ENCODE measurements around the gene ITGAV.

Gene ITGAV

GRCh38 chr2:186709529-186710450 is 119.9 kb downstream of the ITGAV start:
- TF ChIP-seq TEAD4 (IDR thresholded peaks at IDR 0.05) (no peak), RAD21 (IDR thresholded peaks at IDR 0.05; ENCODE audit: low read depth) (no peak)

GRCh38 chr2:186713691-186714090 is 123.8 kb downstream of the ITGAV start:
- TF ChIP-seq CREB1 (IDR thresholded peaks at IDR 0.05; ENCODE audit: low read depth) (no peak), YY1 (IDR thresholded peaks at IDR 0.05; ENCODE audit: low read depth) (no peak), REST (IDR thresholded peaks at IDR 0.05; ENCODE audit: low read depth) (no peak), EP300 (IDR thresholded peaks at IDR 0.05; ENCODE audit: borderline replicate concordance) (no peak), RAD21 (IDR thresholded peaks at IDR 0.05; ENCODE audit: low read depth) (no peak), ZBTB7A (IDR thresholded peaks at IDR 0.05; ENCODE audit: low read depth) (no peak), FOXM1 (IDR thresholded peaks at IDR 0.05; ENCODE audit: borderline replicate concordance, low read depth) (no peak), CEBPB (IDR thresholded peaks at IDR 0.05) (no peak), MAX (IDR thresholded peaks at IDR 0.05) (no peak), NFIC (IDR thresholded peaks at IDR 0.05) (no peak), TEAD4 (IDR thresholded peaks at IDR 0.05) (no peak), EGR1 (IDR thresholded peaks at IDR 0.05) (no peak), TAF1 (IDR thresholded peaks at IDR 0.05; ENCODE audit: low read depth) (no peak), TCF12 (IDR thresholded peaks at IDR 0.05; ENCODE audit: low read depth) (no peak), USF1 (IDR thresholded peaks at IDR 0.05) (no peak)

GRCh38 chr2:186714611-186715010 is 124.8 kb downstream of the ITGAV start:
- TF ChIP-seq TAF1 (IDR thresholded peaks at IDR 0.05; ENCODE audit: low read depth) (no peak), FOXM1 (IDR thresholded peaks at IDR 0.05; ENCODE audit: borderline replicate concordance, low read depth) (no peak), TEAD4 (IDR thresholded peaks at IDR 0.05) (no peak), RAD21 (IDR thresholded peaks at IDR 0.05; ENCODE audit: low read depth) (no peak)

- TF ChIP-seq EP300 (IDR thresholded peaks at IDR 0.05; ENCODE audit: borderline replicate concordance) (no peak), RAD21 (IDR thresholded peaks at IDR 0.05; ENCODE audit: low read depth) (no peak), CREB1 (IDR thresholded peaks at IDR 0.05; ENCODE audit: low read depth) (no peak), YY1 (IDR thresholded peaks at IDR 0.05; ENCODE audit: low read depth) (no peak), TAF1 (IDR thresholded peaks at IDR 0.05; ENCODE audit: low read depth) (no peak), TCF12 (IDR thresholded peaks at IDR 0.05; ENCODE audit: low read depth) (no peak), MAX (IDR thresholded peaks at IDR 0.05) (no peak)
These were observed 126.1 kb downstream of the ITGAV start for GRCh38 chr2:186716004-186716403.

GRCh38 chr2:186716899-186717298 is 127.0 kb downstream of the ITGAV start:
- TF ChIP-seq CEBPB (IDR thresholded peaks at IDR 0.05) (no peak), FOXM1 (IDR thresholded peaks at IDR 0.05; ENCODE audit: borderline replicate concordance, low read depth) (no peak), USF1 (IDR thresholded peaks at IDR 0.05) (no peak), TAF1 (IDR thresholded peaks at IDR 0.05; ENCODE audit: low read depth) (no peak), MAX (IDR thresholded peaks at IDR 0.05) (no peak)

- TF ChIP-seq FOXM1 (IDR thresholded peaks at IDR 0.05; ENCODE audit: borderline replicate concordance, low read depth) (no peak), RAD21 (IDR thresholded peaks at IDR 0.05; ENCODE audit: low read depth) (no peak), YY1 (IDR thresholded peaks at IDR 0.05; ENCODE audit: low read depth) (no peak), EGR1 (IDR thresholded peaks at IDR 0.05) (no peak), NFIC (IDR thresholded peaks at IDR 0.05) (no peak), CEBPB (IDR thresholded peaks at IDR 0.05) (no peak)
These were observed 127.6 kb downstream of the ITGAV start for GRCh38 chr2:186717320-186718007.

- TF ChIP-seq RAD21 (IDR thresholded peaks at IDR 0.05; ENCODE audit: low read depth): no peak
- TF ChIP-seq ZBTB7A (IDR thresholded peaks at IDR 0.05; ENCODE audit: low read depth): no peak
- TF ChIP-seq MAX (IDR thresholded peaks at IDR 0.05): no peak
- TF ChIP-seq FOXM1 (IDR thresholded peaks at IDR 0.05; ENCODE audit: borderline replicate concordance, low read depth): no peak
- no peak for TF ChIP-seq REST (IDR thresholded peaks at IDR 0.05; ENCODE audit: low read depth)
- no peak for TF ChIP-seq NFIC (IDR thresholded peaks at IDR 0.05)
- no peak for TF ChIP-seq YY1 (IDR thresholded peaks at IDR 0.05; ENCODE audit: low read depth)
- no peak for TF ChIP-seq EGR1 (IDR thresholded peaks at IDR 0.05)
- TF ChIP-seq EP300 (IDR thresholded peaks at IDR 0.05; ENCODE audit: borderline replicate concordance): no peak
These were observed 128.3 kb downstream of the ITGAV start for GRCh38 chr2:186718122-186718521.

Measured in Ishikawa (cell line).